ACC112 (cell line): ENCODE results near the gene SMG6.

Source experiments
- H2AFZ ChIP-seq: fragments of 200-600 bp; sonication (generic); one replicate; pipeline ENCODE4 v1.6.0; 2017; ENCODE audit warnings: antibody characterized with exemption, low read length; ENCODE audit not compliant: unreplicated experiment
- H3K27ac ChIP-seq: fragments of 200-600 bp; sonication (generic); 2 replicates; pipeline ENCODE4 v1.5.1; 2014; ENCODE audit warnings: low read depth, mild to moderate bottlenecking, antibody characterized with exemption, low read length, moderate library complexity
- H3K27me3 ChIP-seq: fragments of 200-600 bp; sonication (generic); 2 replicates; pipeline ENCODE4 v1.6.1; 2014; ENCODE audit warnings: mild to moderate bottlenecking, antibody characterized with exemption, low read length, moderate library complexity, mixed read lengths; ENCODE audit not compliant: insufficient read depth
- H3K36me3 ChIP-seq: fragments of 200-600 bp; sonication (generic); 2 replicates; pipeline ENCODE4 v1.6.1; 2016; ENCODE audit warnings: mild to moderate bottlenecking, antibody characterized with exemption, low read length, moderate library complexity, mixed read lengths; ENCODE audit not compliant: insufficient read depth
- H3K4me1 ChIP-seq: fragments of 200-600 bp; sonication (generic); one replicate; pipeline ENCODE4 v1.6.1; 2016; ENCODE audit warnings: low read length, mixed read lengths; ENCODE audit not compliant: insufficient read depth, unreplicated experiment, control insufficient read depth
- H3K4me3 ChIP-seq: fragments of 200-600 bp; sonication (generic); 2 replicates; pipeline ENCODE4 v1.5.1; 2014; ENCODE audit warnings: mild to moderate bottlenecking, low read depth, low read length
- H3K79me2 ChIP-seq: fragments of 200-600 bp; sonication (generic); one replicate; pipeline ENCODE4 v1.6.0; 2016; ENCODE audit warnings: low read length; ENCODE audit not compliant: control insufficient read depth, unreplicated experiment, insufficient read depth

The SMG6 gene

DNA sequence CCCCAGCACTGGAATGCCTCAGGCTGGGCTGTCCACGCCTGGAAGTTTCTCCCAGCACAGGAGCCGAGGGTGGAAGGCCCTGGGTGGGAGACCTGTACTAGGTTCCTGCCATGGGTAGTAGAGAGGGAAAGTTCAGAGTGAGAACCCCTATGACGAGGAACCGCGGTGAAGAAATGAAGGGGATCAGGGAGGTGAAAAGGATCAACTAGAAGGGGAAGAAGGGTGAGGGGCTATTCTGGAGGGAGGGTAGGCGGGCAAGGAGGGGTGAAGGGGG lies 243.3 kb downstream of the SMG6 start:
- Histone ChIP-seq H3K27ac (no peak overlapping the region), H3K4me3 (no peak overlapping the region), H3K36me3 (peaks cover 4% of the 10 kb centered on the region; the same call in 1 of the 2 replicates), H3K79me2 (peaks cover 14% of the 10 kb centered on the region), H2AFZ (no peak overlapping the region), H3K27me3 (no peaks in the 10 kb centered on the region), H3K4me1 (peaks cover 31% of the 10 kb centered on the region)

DNA sequence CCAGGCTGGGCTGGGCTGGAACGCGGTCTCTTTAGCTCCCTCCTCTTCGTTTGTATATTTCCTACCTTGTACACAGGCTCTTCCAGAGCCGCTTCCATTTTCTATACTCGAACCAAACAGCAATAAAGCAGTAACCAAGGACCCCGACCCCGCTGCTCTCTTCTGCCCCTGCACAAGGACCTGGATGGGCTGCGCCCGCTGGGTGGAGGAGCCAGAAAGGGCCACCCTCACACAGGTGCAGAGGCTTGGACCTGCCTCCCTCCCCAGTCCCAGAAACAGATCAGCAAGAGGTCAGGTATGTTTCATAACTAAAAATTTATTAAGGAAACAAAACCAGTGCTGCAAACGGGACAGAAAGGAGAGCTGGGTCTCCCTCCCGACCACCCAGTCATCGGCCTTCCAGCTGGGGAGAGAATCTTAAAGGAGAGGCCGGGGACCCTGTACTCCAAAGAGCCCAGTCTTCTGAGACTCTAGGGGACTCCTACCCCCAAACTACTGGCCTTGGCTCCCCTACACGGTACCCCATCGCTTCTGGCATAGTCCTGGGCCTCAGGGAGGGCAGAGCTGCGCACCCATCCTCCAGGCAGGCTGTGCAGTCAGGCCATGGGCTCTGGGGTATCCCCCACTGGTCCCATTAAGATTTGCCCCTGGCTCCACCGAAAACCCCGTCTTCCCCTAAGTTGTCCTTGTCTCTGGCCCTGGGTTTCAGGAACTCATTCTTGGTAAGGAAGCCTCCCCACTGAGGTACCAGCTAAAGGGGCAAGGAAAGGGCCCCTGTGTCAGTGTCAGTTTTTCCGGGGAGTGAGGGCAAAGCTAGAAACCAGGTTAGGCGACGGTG lies 243.8 kb downstream of the SMG6 start:
- Histone ChIP-seq H2AFZ (no peak overlapping the region), H3K4me1 (peaks cover 25% of the 10 kb centered on the region), H3K27ac (no peak overlapping the region), H3K79me2 (peaks cover 14% of the 10 kb centered on the region), H3K27me3 (no peaks in the 10 kb centered on the region), H3K36me3 (peaks cover 4% of the 10 kb centered on the region; the same call in 1 of the 2 replicates), H3K4me3 (no peak overlapping the region)

DNA sequence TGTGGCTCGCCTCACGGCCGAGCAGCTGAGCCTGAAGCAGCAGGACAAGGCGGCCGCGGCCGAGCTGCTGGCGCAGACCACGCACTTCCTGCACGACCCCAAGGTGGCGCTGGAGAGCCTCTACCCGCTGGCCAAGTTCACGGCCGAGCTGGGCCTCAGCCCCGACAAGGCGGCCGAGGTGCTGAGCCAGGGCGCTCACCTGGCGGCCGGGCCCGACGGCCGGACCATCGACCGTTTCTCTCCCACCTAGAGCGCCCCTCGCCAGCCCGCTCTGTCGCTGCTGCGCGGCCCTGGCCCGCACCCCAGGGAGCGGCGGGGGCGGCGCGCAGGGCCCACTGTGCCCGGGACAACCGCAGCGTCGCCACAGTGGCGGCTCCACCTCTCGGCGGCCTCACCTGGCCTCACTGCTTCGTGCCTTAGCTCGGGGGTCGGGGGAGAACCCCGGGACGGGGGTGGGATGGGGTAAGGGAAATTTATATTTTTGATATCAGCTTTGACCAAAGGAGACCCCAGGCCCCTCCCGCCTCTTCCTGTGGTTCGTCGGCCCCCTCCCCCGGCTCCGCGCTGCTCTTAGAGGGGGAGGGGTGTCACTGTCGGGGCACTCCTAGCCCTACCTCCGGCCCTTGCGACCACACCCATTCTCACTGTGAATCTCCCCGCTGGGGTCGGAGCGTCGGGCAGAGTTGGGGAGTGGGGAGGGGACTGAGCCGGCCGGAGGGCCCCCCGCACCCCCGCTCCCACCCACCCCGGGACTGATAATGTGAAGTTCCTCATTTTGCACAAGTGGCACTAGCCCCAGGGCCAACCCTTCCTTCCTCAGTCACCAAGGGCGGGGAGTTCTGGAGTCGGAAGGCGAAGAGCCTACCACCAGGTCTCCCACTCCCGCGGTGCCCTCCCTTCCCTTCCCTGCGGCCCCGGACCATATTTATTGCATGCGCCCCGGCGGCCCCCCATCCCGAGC lies 244.7 kb downstream of the SMG6 start:
- Histone ChIP-seq H3K4me1 (peaks cover 16% of the 10 kb centered on the region), H3K36me3 (peaks cover 4% of the 10 kb centered on the region; the same call in 1 of the 2 replicates), H2AFZ (no peak overlapping the region), H3K27ac (no peak overlapping the region), H3K4me3 (no peak overlapping the region), H3K79me2 (peaks cover 14% of the 10 kb centered on the region), H3K27me3 (no peaks in the 10 kb centered on the region)

DNA sequence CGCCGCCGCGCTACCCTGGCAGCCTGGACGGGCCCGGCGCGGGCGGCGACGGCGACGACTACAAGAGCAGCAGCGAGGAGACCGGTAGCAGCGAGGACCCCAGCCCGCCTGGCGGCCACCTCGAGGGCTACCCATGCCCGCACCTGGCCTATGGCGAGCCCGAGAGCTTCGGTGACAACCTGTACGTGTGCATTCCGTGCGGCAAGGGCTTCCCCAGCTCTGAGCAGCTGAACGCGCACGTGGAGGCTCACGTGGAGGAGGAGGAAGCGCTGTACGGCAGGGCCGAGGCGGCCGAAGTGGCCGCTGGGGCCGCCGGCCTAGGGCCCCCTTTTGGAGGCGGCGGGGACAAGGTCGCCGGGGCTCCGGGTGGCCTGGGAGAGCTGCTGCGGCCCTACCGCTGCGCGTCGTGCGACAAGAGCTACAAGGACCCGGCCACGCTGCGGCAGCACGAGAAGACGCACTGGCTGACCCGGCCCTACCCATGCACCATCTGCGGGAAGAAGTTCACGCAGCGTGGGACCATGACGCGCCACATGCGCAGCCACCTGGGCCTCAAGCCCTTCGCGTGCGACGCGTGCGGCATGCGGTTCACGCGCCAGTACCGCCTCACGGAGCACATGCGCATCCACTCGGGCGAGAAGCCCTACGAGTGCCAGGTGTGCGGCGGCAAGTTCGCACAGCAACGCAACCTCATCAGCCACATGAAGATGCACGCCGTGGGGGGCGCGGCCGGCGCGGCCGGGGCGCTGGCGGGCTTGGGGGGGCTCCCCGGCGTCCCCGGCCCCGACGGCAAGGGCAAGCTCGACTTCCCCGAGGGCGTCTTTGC lies 245.6 kb downstream of the SMG6 start:
- Histone ChIP-seq H2AFZ (no peak overlapping the region), H3K27ac (no peak overlapping the region), H3K27me3 (no peaks in the 10 kb centered on the region), H3K4me1 (peaks cover 12% of the 10 kb centered on the region), H3K4me3 (no peak overlapping the region), H3K36me3 (peaks cover 4% of the 10 kb centered on the region; the same call in 1 of the 2 replicates), H3K79me2 (peaks cover 14% of the 10 kb centered on the region)

DNA sequence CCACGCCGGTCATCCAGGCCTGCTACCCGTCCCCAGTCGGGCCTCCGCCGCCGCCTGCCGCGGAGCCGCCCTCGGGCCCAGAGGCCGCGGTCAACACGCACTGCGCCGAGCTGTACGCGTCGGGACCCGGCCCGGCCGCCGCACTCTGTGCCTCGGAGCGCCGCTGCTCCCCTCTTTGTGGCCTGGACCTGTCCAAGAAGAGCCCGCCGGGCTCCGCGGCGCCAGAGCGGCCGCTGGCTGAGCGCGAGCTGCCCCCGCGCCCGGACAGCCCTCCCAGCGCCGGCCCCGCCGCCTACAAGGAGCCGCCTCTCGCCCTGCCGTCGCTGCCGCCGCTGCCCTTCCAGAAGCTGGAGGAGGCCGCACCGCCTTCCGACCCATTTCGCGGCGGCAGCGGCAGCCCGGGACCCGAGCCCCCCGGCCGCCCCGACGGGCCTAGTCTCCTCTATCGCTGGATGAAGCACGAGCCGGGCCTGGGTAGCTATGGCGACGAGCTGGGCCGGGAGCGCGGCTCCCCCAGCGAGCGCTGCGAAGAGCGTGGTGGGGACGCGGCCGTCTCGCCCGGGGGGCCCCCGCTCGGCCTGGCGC lies 246.3 kb downstream of the SMG6 start:
- Histone ChIP-seq H3K36me3 (peaks cover 4% of the 10 kb centered on the region; the same call in 1 of the 2 replicates), H2AFZ (no peak overlapping the region), H3K79me2 (peaks cover 14% of the 10 kb centered on the region), H3K4me3 (peak overlapping the region; percentile 79), H3K27me3 (no peaks in the 10 kb centered on the region), H3K27ac (no peak overlapping the region), H3K4me1 (peaks cover 5% of the 10 kb centered on the region)

DNA sequence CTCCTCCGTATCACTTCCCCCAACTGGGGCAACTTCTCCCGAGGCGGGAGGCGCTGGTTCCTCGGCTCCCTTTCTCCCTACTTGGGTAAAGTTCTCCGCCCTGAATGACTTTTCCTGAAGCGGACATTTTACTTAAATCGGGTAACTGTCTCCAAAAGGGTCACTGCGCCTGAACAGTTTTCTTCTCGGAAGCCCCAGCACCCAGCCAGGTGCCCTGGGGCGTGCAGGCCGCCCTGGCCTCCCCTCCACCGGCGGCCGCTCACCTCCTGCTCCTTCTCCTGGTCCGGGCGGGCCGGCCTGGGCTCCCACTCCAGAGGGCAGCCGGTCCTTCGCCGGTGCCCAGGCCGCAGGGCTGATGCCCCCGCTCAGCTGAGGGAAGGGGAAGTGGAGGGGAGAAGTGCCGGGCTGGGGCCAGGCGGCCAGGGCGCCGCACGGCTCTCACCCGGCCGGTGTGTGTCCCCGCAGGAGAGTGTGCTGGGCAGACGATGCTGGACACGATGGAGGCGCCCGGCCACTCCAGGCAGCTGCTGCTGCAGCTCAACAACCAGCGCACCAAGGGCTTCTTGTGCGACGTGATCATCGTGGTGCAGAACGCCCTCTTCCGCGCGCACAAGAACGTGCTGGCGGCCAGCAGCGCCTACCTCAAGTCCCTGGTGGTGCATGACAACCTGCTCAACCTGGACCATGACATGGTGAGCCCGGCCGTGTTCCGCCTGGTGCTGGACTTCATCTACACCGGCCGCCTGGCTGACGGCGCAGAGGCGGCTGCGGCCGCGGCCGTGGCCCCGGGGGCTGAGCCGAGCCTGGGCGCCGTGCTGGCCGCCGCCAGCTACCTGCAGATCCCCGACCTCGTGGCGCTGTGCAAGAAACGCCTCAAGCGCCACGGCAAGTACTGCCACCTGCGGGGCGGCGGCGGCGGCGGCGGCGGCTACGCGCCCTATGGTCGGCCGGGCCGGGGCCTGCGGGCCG lies 247.1 kb downstream of the SMG6 start:
- Histone ChIP-seq H3K27me3 (peaks cover 3% of the 10 kb centered on the region; the same call in 1 of the 2 replicates), H3K27ac (peak overlapping the region; percentile 54), H3K4me3 (peak overlapping the region; percentile 79), H3K36me3 (peaks cover 4% of the 10 kb centered on the region; the same call in 1 of the 2 replicates), H3K4me1 (no peaks in the 10 kb centered on the region), H2AFZ (no peak overlapping the region), H3K79me2 (peaks cover 14% of the 10 kb centered on the region)

DNA sequence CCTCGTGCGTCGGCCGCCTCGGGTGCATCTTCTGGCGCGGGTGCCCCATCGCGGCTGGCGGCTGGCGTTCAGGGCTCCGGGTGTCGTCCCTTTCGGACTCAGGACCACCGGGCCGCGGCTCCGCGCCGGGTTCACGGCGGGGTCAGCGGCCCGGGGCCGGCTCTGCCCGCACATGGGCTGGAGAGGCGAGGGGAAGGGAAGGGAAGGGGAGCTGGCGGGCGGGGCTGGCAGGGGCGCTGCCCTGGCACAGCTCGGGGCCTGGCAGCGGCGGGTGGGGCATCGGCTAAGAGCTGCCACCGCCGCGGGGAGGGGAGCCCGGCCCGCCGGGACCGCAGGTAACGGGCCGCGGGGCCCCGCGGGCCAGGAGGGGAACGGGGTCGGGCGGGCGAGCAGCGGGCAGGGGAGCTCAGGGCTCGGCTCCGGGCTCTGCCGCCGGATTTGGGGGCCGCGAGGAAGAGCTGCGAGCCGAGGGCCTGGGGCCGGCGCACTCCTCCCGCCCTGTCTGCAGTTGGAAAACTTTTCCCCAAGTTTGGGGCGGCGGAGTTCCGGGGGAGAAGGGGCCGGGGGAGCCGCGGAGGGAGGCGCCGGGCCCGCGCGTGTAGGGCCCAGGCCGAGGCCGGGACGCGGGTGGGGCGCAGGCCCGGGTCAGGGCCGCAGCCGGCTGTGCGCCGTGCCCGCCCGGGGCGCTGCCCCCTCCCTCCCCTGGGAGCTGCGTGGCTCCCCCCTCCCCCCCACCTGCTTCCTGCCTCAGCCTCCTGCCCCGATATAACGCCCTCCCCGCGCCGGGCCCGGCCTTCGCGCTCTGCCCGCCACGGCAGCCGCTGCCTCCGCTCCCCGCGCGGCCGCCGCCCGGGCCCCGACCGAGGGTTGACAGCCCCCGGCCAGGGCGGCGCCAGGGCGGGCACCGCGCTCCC lies 248.0 kb downstream of the SMG6 start:
- Histone ChIP-seq H2AFZ (peak overlapping the region; percentile 46), H3K27me3 (peaks cover 9% of the 10 kb centered on the region; the same call in 1 of the 2 replicates), H3K4me1 (no peaks in the 10 kb centered on the region), H3K79me2 (peaks cover 14% of the 10 kb centered on the region), H3K4me3 (peak overlapping the region; percentile 79), H3K36me3 (peaks cover 4% of the 10 kb centered on the region; the same call in 1 of the 2 replicates), H3K27ac (peak overlapping the region; percentile 54)

DNA sequence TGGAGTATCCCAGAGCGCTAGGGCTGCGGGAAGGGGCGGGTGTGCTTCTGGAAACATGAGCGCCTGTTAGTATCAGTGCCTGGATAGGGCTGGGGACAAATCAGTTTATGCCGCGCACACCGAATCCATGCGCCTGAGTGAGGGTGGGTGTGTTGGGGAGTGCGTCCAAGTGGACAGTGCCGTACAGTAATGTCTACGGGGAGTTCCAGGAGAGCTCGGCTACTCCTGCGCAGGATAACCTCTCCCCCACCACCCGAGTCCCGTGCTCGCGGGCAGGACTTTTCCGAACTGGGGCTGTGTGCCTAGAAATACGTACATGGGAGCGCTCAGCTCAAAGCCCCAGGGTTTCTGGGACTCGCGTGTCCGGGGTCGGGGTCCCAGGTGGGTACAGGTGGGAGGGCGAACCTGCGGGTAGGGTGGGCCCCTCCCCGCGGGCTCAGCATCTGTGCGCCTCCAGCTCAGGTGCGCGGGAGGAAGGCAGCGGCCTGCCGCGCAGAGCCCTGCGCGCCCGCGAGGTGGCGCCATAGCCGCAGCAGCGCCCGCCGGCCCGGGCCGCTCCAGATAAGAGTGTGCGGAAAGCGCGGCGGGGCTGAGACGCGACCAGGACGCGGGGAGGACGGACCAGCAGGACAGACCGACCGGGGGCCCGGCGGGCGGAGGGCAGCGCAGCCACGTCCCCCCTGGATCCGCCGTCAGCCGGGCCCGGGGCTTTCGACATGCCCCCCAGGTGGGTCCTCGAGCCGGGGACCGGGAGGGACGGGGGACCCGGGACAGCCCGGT lies 248.9 kb downstream of the SMG6 start, which contains the start of gene HIC1:
Gene HIC1, plus strand, starts transcription at position 592 of the 780 bp plus-strand sequence. CDS start 1,588 bp downstream, outside the sequence.
- H3K4me3 ChIP-seq = peak within 1 kb of the TSS; percentile 79
- H3K27me3 ChIP-seq = peaks cover 10% of the 10 kb centered on the region; the same call in 1 of the 2 replicates
- H3K36me3 ChIP-seq = peaks cover 3% of the 10 kb centered on the region; the same call in 1 of the 2 replicates
- H3K4me1 ChIP-seq = no peaks in the 10 kb centered on the region
- H3K79me2 ChIP-seq = peaks cover 14% of the 10 kb centered on the region
- peak within 1 kb of the TSS; percentile 54 for H3K27ac ChIP-seq
- H2AFZ ChIP-seq = peak within 1 kb of the TSS; percentile 46
